Liver (tissue), 9 donors: ENCODE measurements around the gene DNAJC5. TPM values are rescaled to one million over a fixed set of nuclear protein-coding genes. Genes with fewer than 3 reads are reported as not detected.

Experiments
- DNase-seq: peaks from one replicate; pipeline ENCODE4 v3.0.0-alpha.2; 2017; ENCODE audit warnings: low spot score
- H3K27ac ChIP-seq, 2 donors: one replicate each; pipeline ENCODE4 v1.7.0; 2013; ENCODE audit warnings: inconsistent platforms in 2 of 2, low read length in 2 of 2, control low read depth in 1 of 2, low read depth in 1 of 2, mild to moderate bottlenecking in 1 of 2
- H3K27me3 ChIP-seq, 4 donors: one replicate each; pipeline versions ENCODE4 v1.6.1 to v1.7.0; 2013; ENCODE audit warnings: low read length in 3 of 4, inconsistent platforms in 1 of 4, mild to moderate bottlenecking in 1 of 4, moderate library complexity in 1 of 4; ENCODE audit not compliant: control insufficient read depth in 4 of 4, insufficient read depth in 4 of 4
- H3K36me3 ChIP-seq, 4 donors: one replicate each; pipeline versions ENCODE4 v1.6.1 to v1.7.0; 2013; ENCODE audit warnings: low read length in 3 of 4, mild to moderate bottlenecking in 3 of 4, low read depth in 1 of 4, moderate library complexity in 1 of 4; ENCODE audit not compliant: control insufficient read depth in 4 of 4, insufficient read depth in 3 of 4
- H3K4me1 ChIP-seq, 4 donors: one replicate each; pipeline versions ENCODE4 v1.6.1 to v1.7.0; 2013; ENCODE audit warnings: low read length in 3 of 4, mild to moderate bottlenecking in 3 of 4, moderate library complexity in 1 of 4; ENCODE audit not compliant: control insufficient read depth in 4 of 4, insufficient read depth in 4 of 4
- H3K4me3 ChIP-seq, 3 donors: one replicate each; pipeline versions ENCODE4 v1.6.1 to v1.7.0; 2013; ENCODE audit warnings: low read length in 3 of 3, control low read depth in 1 of 3, low read depth in 1 of 3, mild to moderate bottlenecking in 1 of 3
- H3K9ac ChIP-seq, 2 donors: one replicate each; pipeline ENCODE4 v1.7.0; 2013; ENCODE audit warnings: low read length in 2 of 2, mild to moderate bottlenecking in 2 of 2, moderate library complexity in 2 of 2, control low read depth in 1 of 2, low read depth in 1 of 2
- H3K9me3 ChIP-seq, 4 donors: one replicate each; pipeline versions ENCODE4 v1.6.1 to v1.7.0; 2013; ENCODE audit warnings: low read length in 3 of 4; ENCODE audit not compliant: control insufficient read depth in 4 of 4
- EGR1 ChIP-seq, 2 donors: IDR thresholded peaks; 2 replicates each; pipeline ENCODE4 v1.6.1; 2016 to 2018; ENCODE audit warnings: antibody characterized with exemption in 2 of 2, low read depth in 2 of 2
- FOXA1 ChIP-seq: IDR thresholded peaks from 2 replicates; pipeline ENCODE4 v1.6.1; 2016; ENCODE audit warnings: antibody characterized with exemption
- FOXA2 ChIP-seq: IDR thresholded peaks from 2 replicates; pipeline ENCODE4 v1.6.1; 2016; ENCODE audit warnings: antibody characterized with exemption
- GABPA ChIP-seq, 2 donors: IDR thresholded peaks in 1 of 2; conservative IDR thresholded peaks in 1 of 2; 2 replicates each; pipeline ENCODE4 v1.6.1; 2016; ENCODE audit warnings: antibody characterized with exemption in 2 of 2, mild to moderate bottlenecking in 1 of 2, moderate library complexity in 1 of 2
- HNF4A ChIP-seq, 2 donors: conservative IDR thresholded peaks; 2 replicates each; pipeline ENCODE4 v1.6.1; 2016; ENCODE audit warnings: antibody characterized with exemption in 2 of 2, mild to moderate bottlenecking in 2 of 2
- HNF4G ChIP-seq: IDR thresholded peaks from 2 replicates; pipeline ENCODE4 v1.6.1; 2016; ENCODE audit warnings: antibody characterized with exemption
- JUND ChIP-seq, 2 donors: IDR thresholded peaks; 2 replicates each; pipeline ENCODE4 v1.6.1; 2016; ENCODE audit warnings: antibody characterized with exemption in 2 of 2
- MAX ChIP-seq: IDR thresholded peaks from 2 replicates; pipeline ENCODE4 v1.6.1; 2016; ENCODE audit warnings: antibody characterized with exemption
- NR2F2 ChIP-seq: IDR thresholded peaks from 2 replicates; pipeline ENCODE4 v1.6.1; 2016; ENCODE audit warnings: antibody characterized with exemption
- RAD21 ChIP-seq, 2 donors: IDR thresholded peaks; 2 replicates each; pipeline ENCODE4 v1.6.1; 2016; ENCODE audit warnings: antibody characterized with exemption in 2 of 2, mild to moderate bottlenecking in 2 of 2
- REST ChIP-seq: IDR thresholded peaks from 2 replicates; pipeline ENCODE4 v1.6.1; 2016; ENCODE audit warnings: antibody characterized with exemption, mild to moderate bottlenecking
- RXRA ChIP-seq, 2 donors: IDR thresholded peaks; 2 replicates each; pipeline ENCODE4 v1.6.1; 2017 to 2018; ENCODE audit warnings: antibody characterized with exemption in 2 of 2, mild to moderate bottlenecking in 1 of 2
- SP1 ChIP-seq: IDR thresholded peaks from 2 replicates; pipeline ENCODE4 v1.6.1; 2018; ENCODE audit warnings: antibody characterized with exemption, mild to moderate bottlenecking
- TAF1 ChIP-seq: conservative IDR thresholded peaks from 2 replicates; pipeline ENCODE4 v1.6.1; 2016; ENCODE audit warnings: antibody characterized with exemption, mild to moderate bottlenecking
- YY1 ChIP-seq: IDR thresholded peaks from 2 replicates; pipeline ENCODE4 v1.6.1; 2016; ENCODE audit warnings: antibody characterized with exemption, mild to moderate bottlenecking
- ZBTB33 ChIP-seq: IDR thresholded peaks from 2 replicates; pipeline ENCODE4 v1.6.1; 2016; ENCODE audit warnings: antibody characterized with exemption
- WGBS: extraction: QIAGEN DNeasy Blood & Tissue Kit; methylation state at CpG from one replicate; pipeline ENCODE4 v1.1.7; 2013; 5-methylcytosine and 5-hydroxymethylcytosine counted together
- polyA plus RNA-seq, 2 donors: library from polyadenylated mRNA; stranded (reverse) in 1 of 2; unstranded in 1 of 2; fragments of 200-250 nt in 1 of 2; fragments of >200 nt in 1 of 2; fragmentation: Nextera tagmentation in 1 of 2; extraction: Ambion mirVana in 1 of 2; gene quantifications; one replicate each; pipeline versions ENCODE4 v1.2.1 to v1.2.3, GENCODE V29; 2013 to 2015
- total RNA-seq, 2 donors: library from RNA; depleted of rRNA; stranded (reverse); fragments of >200 nt; gene quantifications; one replicate each; pipeline ENCODE4 v1.2.3, GENCODE V29; 2014
- TF ChIP-seq, protein P1 (sequence below): fragments of 150-350 bp; IDR thresholded peaks from 2 replicates; pipeline ENCODE4 v1.5.1; 2017; ENCODE audit warnings: improper control_type of control experiment, low read depth, low read length; ENCODE audit not compliant: missing input control
- TF ChIP-seq, protein P2 (sequence below): IDR thresholded peaks from 2 replicates; pipeline ENCODE4 v1.6.1; 2016; ENCODE audit warnings: antibody characterized with exemption
- donor health status: healthy.
- donor health status: healthy.
- donor health status: healthy.
- donor health status: healthy.
- donor health status: healthy.

DNAJC5 gene
- total and polyA plus RNA-seq, 4 donors: 8.2 to 28.6 (median 18.7) TPM

DNA sequence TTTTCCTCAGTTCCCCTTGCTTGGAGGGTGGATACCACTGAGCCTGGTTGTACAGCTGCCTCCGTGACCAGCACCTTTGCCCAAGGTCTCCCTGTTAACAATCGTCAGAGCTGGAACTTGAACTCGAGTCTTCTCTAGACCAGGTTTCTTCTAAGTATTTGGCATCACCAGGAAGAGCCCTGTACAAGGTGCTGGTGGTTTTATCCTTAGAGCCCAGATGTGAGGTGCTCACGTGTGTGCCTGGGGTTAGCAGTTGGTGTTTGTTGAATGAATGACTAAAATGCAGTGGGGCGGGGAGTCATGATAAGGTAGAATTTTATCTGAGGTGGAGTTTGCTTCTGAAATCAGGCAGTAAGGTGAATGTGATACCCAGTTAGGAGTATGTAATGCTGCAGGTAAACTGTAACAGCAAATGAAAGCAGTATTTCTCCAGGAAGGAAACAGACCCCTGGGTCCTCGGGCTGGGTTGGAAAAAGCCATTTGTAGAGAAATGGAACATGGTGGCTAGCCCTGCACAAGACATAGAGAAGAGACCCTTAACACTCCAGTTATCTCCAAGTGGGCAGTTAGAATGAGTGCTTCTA, 3.1 kb downstream of the DNAJC5 start:
- Histone ChIP-seq H3K4me1 (peaks cover 3 to 46% (median 28%) of the 10 kb centered on the region in 4 donors), H3K27ac (peak overlapping the region in 1 of 2 donors; percentile 1), H3K4me3 (no peak overlapping the region), H3K9ac (no peak overlapping the region), H3K27me3 (no peaks in the 10 kb centered on the region), H3K36me3 (no peaks in the 10 kb centered on the region), H3K9me3 (no peaks in the 10 kb centered on the region)
- TF ChIP-seq HNF4A (conservative IDR thresholded peaks at IDR 0.05) (no peak), HNF4G (no peak), GABPA (IDR thresholded peaks at IDR 0.05 in 1 of 2, conservative IDR thresholded peaks at IDR 0.05 in 1 of 2) (no peak), JUND (IDR thresholded peaks at IDR 0.05) (no peak), NR2F2 (no peak), RAD21 (IDR thresholded peaks at IDR 0.05) (no peak), SP1 (no peak), TAF1 (no peak), FOXA2 (no peak), EGR1 (IDR thresholded peaks at IDR 0.05; ENCODE audit: low read depth in 2 of 2) (no peak), MAX (no peak), REST (no peak), RXRA (IDR thresholded peaks at IDR 0.05) (no peak), ZBTB33 (no peak), FOXA1 (no peak), YY1 (no peak)
- TF ChIP-seq, protein P1, sequence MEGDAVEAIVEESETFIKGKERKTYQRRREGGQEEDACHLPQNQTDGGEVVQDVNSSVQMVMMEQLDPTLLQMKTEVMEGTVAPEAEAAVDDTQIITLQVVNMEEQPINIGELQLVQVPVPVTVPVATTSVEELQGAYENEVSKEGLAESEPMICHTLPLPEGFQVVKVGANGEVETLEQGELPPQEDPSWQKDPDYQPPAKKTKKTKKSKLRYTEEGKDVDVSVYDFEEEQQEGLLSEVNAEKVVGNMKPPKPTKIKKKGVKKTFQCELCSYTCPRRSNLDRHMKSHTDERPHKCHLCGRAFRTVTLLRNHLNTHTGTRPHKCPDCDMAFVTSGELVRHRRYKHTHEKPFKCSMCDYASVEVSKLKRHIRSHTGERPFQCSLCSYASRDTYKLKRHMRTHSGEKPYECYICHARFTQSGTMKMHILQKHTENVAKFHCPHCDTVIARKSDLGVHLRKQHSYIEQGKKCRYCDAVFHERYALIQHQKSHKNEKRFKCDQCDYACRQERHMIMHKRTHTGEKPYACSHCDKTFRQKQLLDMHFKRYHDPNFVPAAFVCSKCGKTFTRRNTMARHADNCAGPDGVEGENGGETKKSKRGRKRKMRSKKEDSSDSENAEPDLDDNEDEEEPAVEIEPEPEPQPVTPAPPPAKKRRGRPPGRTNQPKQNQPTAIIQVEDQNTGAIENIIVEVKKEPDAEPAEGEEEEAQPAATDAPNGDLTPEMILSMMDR: no peak
- TF ChIP-seq, protein P2, sequence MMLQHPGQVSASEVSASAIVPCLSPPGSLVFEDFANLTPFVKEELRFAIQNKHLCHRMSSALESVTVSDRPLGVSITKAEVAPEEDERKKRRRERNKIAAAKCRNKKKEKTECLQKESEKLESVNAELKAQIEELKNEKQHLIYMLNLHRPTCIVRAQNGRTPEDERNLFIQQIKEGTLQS: no peak
- WGBS: 87% methylated on average over 6 of the region's 6 CpGs
- DNase-seq: no peak
